Measurements from ENCODE around the gene CD63.

DNA sequence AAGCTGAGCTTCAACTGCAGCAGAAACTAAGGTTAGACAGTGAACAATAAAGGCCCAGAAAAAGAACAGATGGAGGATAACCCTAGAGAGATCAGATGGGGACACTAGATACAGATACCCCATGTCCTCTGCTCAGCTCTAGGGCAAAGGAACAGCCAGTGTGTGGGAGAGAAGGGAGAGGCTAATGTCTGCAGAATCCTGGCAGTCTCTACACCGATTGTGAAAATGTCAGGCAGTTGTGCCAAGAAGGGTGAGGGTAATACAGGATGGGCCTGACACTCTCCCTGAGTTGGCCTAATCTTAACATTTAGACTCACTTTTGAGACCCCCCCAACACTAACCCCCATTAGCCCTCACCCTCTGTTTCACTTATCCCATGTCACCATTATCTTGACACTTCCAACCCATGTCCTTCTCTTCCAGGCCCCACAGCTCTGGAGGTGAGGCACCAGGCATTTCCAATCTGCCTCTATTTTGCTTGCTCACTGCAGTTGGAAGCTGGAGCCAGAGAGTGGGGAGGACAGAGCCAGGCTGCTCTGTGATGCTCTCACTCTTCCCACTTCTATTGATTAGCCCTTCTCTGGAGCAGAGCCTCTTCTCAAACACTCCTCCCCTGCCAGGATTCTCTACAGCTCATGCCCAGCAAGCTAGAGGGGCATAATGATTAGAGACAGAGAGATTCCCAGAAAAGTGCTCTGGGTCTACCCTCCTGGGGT lies 16.0 kb downstream of the CD63 start:
- TF ChIP-seq, protein P1, sequence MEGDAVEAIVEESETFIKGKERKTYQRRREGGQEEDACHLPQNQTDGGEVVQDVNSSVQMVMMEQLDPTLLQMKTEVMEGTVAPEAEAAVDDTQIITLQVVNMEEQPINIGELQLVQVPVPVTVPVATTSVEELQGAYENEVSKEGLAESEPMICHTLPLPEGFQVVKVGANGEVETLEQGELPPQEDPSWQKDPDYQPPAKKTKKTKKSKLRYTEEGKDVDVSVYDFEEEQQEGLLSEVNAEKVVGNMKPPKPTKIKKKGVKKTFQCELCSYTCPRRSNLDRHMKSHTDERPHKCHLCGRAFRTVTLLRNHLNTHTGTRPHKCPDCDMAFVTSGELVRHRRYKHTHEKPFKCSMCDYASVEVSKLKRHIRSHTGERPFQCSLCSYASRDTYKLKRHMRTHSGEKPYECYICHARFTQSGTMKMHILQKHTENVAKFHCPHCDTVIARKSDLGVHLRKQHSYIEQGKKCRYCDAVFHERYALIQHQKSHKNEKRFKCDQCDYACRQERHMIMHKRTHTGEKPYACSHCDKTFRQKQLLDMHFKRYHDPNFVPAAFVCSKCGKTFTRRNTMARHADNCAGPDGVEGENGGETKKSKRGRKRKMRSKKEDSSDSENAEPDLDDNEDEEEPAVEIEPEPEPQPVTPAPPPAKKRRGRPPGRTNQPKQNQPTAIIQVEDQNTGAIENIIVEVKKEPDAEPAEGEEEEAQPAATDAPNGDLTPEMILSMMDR (IDR thresholded peaks at IDR 0.05), result no peak
- TF ChIP-seq ZFX (IDR thresholded peaks at IDR 0.05; ENCODE audit: borderline replicate concordance), result no peak

Data from 22Rv1 (cell line).